Ovary (tissue), 9 donors: Measurements from ENCODE around the gene FAM237A. TPM values are rescaled to one million over a fixed set of nuclear protein-coding genes. Genes with fewer than 3 reads are reported as not detected.

Source experiments
- DNase-seq, 5 donors: peaks; one replicate each; pipeline ENCODE4 v3.0.0-alpha.2; 2019 to 2020
- H3K27ac ChIP-seq, 2 donors: fragments of 200-600 bp; one replicate each; pipeline versions ENCODE4 v1.5.1 to v1.8.0; 2019 to 2022
- H3K27me3 ChIP-seq: fragments of 200-600 bp; one replicate; pipeline ENCODE4 v1.8.0; 2022
- H3K36me3 ChIP-seq: fragments of 200-600 bp; sonication (generic); one replicate; pipeline ENCODE4 v1.5.1; 2019
- H3K4me1 ChIP-seq: one replicate; pipeline ENCODE4 v1.8.1; 2013; ENCODE audit warnings: mild to moderate bottlenecking, moderate library complexity; ENCODE audit not compliant: insufficient read depth
- H3K4me3 ChIP-seq: fragments of 200-600 bp; sonication (generic); one replicate; pipeline ENCODE4 v1.5.1; 2017
- H3K9me3 ChIP-seq, 2 donors: fragments of 200-600 bp in 1 of 2; sonication (generic) in 1 of 2; one replicate each; pipeline versions ENCODE4 v1.5.1 to v1.8.1; 2013 to 2019; ENCODE audit warnings: mild to moderate bottlenecking in 1 of 2, moderate library complexity in 1 of 2
- EP300 ChIP-seq: sonication (generic); formaldehyde crosslinking; IDR thresholded peaks from one replicate; pipeline ENCODE4 v1.6.1; 2017; ENCODE audit warnings: antibody characterized with exemption
- POLR2A ChIP-seq: fragments of 450-650 bp; IDR thresholded peaks from one replicate; pipeline ENCODE4 v1.6.1; 2017; ENCODE audit warnings: antibody characterized with exemption, mild to moderate bottlenecking, moderate library complexity
- WGBS, 3 donors: extraction: QIAGEN DNeasy Blood & Tissue Kit in 1 of 3; methylation state at CpG; one replicate each; pipeline versions ENCODE4 v1.1.5 to v1.1.7; 2013 to 2017; 5-methylcytosine and 5-hydroxymethylcytosine counted together
- intact Hi-C, 4 donors: fragments of 100-400 bp; cut with DNase I; formaldehyde crosslinking; loops; one replicate each; pipeline versions ENCODE4 v1.11.0 to v1.15.1; 2022 to 2023
- polyA plus RNA-seq, 2 donors: library from polyadenylated mRNA; stranded (reverse); fragments of 200-250 nt in 1 of 2; fragments of 350-450 nt in 1 of 2; fragmentation: Illumina TruSeq in 1 of 2; extraction: RNeasy Lipid Tissue Mini Kit (QIAGEN cat#74804) in 1 of 2; gene quantifications; one replicate each; pipeline ENCODE4 v1.2.3, GENCODE V29; 2013 to 2014
- total RNA-seq, 7 donors: library from RNA; depleted of rRNA in 2 of 7; stranded (reverse); fragments of >200 nt in 2 of 7; fragmentation: NEBNext Ultra II Directional in 3 of 7; extraction: Animal tissue kit (Norgen Biotek cat#: 25700) in 3 of 7; gene quantifications; one replicate each; pipeline versions ENCODE4 v1.1.0 to v1.2.4, GENCODE V29; 2016 to 2023
- TF ChIP-seq, protein P1 (sequence below), 3 donors: fragments of 450-650 bp in 2 of 3; fragments of 200-600 bp in 1 of 3; IDR thresholded peaks; one replicate each; pipeline versions ENCODE4 v1.5.1 to v1.8.0; 2016 to 2022; ENCODE audit warnings: antibody characterized with exemption in 3 of 3, mild to moderate bottlenecking in 1 of 3
- donor health status: DM: no; HTN: no; CAD: no; lungs with moderate emphysema.
- donor health status: DM: no; HTN: no; CAD: no.
- donor health status: Bipolar disorder and iron deficiency.
- donor health status: DM: yes; HTN: yes; CAD: no.
- donor health status: DM: no; HTN: no; CAD: no.
- donor health status: DM: yes; HTN: yes; CAD: no.

FAM237A gene
- total and polyA plus RNA-seq, 9 donors = not detected

DNA sequence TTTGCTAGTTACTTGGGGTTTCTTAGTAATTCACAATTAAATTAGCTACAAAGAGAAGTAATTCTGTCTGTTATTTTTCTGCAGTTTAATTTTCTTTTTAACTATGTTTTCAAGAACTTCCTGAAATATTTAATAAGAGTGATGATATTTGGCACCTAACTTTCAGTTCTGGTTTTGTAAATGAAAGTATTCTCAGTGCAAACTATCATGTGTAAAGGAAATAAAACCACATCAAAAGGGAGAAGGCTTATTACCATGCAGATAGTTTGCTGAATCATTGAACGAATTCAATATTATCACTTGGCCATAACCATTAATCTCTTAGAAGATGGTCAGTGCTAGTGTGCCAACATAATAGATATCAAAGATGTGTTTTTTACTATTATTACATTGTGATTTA is 46.7 kb downstream of the FAM237A start:
- intact Hi-C loops = no loop called here
- Histone ChIP-seq H3K27ac (no peak overlapping the region), H3K4me1 (no peaks in the 10 kb centered on the region), H3K9me3 (no peaks in the 10 kb centered on the region), H3K27me3 (no peaks in the 10 kb centered on the region), H3K36me3 (no peaks in the 10 kb centered on the region), H3K4me3 (no peak overlapping the region)
- TF ChIP-seq POLR2A = no peak
- TF ChIP-seq, protein P1, sequence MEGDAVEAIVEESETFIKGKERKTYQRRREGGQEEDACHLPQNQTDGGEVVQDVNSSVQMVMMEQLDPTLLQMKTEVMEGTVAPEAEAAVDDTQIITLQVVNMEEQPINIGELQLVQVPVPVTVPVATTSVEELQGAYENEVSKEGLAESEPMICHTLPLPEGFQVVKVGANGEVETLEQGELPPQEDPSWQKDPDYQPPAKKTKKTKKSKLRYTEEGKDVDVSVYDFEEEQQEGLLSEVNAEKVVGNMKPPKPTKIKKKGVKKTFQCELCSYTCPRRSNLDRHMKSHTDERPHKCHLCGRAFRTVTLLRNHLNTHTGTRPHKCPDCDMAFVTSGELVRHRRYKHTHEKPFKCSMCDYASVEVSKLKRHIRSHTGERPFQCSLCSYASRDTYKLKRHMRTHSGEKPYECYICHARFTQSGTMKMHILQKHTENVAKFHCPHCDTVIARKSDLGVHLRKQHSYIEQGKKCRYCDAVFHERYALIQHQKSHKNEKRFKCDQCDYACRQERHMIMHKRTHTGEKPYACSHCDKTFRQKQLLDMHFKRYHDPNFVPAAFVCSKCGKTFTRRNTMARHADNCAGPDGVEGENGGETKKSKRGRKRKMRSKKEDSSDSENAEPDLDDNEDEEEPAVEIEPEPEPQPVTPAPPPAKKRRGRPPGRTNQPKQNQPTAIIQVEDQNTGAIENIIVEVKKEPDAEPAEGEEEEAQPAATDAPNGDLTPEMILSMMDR (IDR thresholded peaks at IDR 0.05) = no peak
- no peak for TF ChIP-seq EP300
- no peak for DNase-seq
- WGBS, 3 donors = 4 to 22% (median 17%) methylated on average over 1 of the region's 1 CpG

DNA sequence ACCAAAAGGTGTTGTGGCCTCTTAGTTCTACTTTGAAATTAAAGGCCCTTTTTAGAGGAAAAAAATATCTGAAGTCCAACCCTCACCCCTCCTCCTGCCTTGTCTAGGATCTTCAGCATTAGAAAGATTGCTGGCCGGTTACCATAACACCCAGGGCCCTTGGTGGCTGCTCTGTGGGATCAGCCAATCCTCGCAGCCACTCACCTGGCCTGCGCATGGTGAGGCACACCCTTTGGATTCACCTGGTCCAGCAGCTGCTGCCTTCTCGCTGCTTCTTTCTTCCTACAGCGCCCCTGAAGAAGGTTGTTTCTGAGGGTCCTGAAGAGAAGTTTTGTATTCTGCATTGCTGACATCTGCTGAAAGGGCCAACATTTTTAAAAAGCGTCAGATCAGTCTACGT is 50.7 kb downstream of the FAM237A start:
- Histone ChIP-seq H3K9me3 (no peaks in the 10 kb centered on the region), H3K4me1 (no peaks in the 10 kb centered on the region), H3K4me3 (no peak overlapping the region), H3K36me3 (no peaks in the 10 kb centered on the region), H3K27me3 (no peaks in the 10 kb centered on the region), H3K27ac (no peak overlapping the region)
- no peak for DNase-seq
- 76 to 82% (median 82%) methylated on average over 7 of the region's 7 CpGs for WGBS, 3 donors
- intact Hi-C loops = loop anchor here (5.0 to 10.0 kb wide), 2 partner anchors 779 to 782 kb away; no protein-coding TSS in a partner anchor
- TF ChIP-seq, protein P1 (IDR thresholded peaks at IDR 0.05) = no peak
- TF ChIP-seq EP300 (no peak), POLR2A (no peak)

DNA sequence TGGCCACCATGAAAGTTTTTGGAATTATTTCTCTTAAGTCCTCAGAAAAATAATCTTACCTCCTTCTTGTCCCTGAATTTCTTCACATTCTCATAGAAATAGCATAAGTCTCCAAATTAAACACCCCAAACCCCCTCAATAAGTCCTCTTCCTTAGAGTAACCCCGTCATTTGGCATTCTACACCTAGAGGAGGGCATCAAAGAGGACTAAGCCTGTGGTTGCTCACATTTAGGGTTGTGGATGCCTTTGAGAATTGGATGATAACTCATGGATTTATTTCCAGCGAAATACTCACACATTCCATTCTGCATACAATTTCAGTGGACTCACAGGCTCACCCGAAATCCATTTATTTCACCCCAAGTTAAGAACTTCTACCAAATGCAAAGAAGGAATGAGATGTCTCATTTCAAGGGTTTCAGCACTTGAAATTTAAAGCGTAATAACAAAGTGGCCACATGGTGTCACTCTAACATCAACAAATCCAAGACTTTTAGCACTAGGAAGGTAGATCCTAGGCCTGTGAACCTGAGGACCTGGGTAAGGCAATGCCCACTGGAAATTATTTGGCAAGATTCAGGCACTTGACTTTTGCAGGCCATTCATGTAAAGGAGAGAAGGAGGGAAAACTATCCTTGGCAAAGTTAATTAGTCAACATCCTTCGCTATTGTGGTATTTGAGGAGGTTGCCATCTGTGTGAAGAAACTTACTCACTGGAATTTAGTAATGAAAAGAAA is 51.3 kb downstream of the FAM237A start:
- Histone ChIP-seq H3K4me1 (no peaks in the 10 kb centered on the region), H3K9me3 (no peaks in the 10 kb centered on the region), H3K36me3 (no peaks in the 10 kb centered on the region), H3K4me3 (no peak overlapping the region), H3K27me3 (no peaks in the 10 kb centered on the region), H3K27ac (no peak overlapping the region)
- peak in 1 of 5 donors; percentile 23 for DNase-seq
- WGBS, 3 donors = 29 to 34% (median 31%) methylated on average over 5 of the region's 5 CpGs
- TF ChIP-seq, protein P1 (IDR thresholded peaks at IDR 0.05) = peak in 2 of 3 donors; percentile 25 to 50
- TF ChIP-seq POLR2A = no peak
- intact Hi-C loops = loop anchor here (5.0 to 10.0 kb wide), 2 partner anchors 779 to 781 kb away; no protein-coding TSS in a partner anchor

DNA sequence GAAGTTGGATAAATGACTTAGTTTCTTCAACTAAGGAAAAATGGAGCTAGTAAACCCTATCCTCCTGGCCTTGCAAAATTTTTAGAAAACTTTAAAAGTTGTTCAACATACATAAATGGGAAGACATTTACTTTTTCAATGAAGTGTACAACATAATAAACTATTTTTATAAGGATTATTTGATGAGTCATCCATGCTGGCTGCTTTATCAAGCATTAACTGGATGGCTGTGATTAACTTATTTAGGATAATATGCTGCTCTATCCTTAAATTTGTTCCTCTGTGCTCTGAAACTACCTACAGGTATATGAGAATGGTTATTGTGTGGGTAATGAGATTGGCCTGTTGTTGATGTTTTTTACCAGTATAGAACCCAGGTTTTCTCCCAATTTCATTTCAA is 54.6 kb downstream of the FAM237A start:
- intact Hi-C loops = loop anchor here in 2 of 4 donors (10.0 kb wide), 1 partner anchor 778 kb away; no protein-coding TSS in a partner anchor
- Histone ChIP-seq H3K4me3 (no peak overlapping the region), H3K9me3 (no peaks in the 10 kb centered on the region), H3K27ac (no peak overlapping the region), H3K4me1 (no peaks in the 10 kb centered on the region), H3K27me3 (no peaks in the 10 kb centered on the region), H3K36me3 (no peaks in the 10 kb centered on the region)
- DNase-seq = no peak
- TF ChIP-seq POLR2A (no peak), EP300 (no peak)
- TF ChIP-seq, protein P1 (IDR thresholded peaks at IDR 0.05) = no peak
